Endothelial cell of umbilical vein (primary cell): Measurements from ENCODE around the gene DUOX2. TPM values are rescaled to one million over a fixed set of nuclear protein-coding genes. Genes with fewer than 3 reads are reported as not detected.

Experiments used
- BruUV-seq: library from RNA; stranded (reverse); fragments of 400-500 nt; replicated peaks from 2 replicates; lab custom pipeline; 2021; lab: Mats Ljungman, UMichigan
- CTCF ChIA-PET: fragments of 300-600, 350-600 bp; sonication (Branson Sonifier 250); formaldehyde crosslinking; loops from one replicate; lab custom pipeline; 2021; ENCODE audit warnings: antibody characterized with exemption, inconsistent platforms; lab: Charles Lee
- POLR2A ChIA-PET: fragments of 300-600, 350-600 bp; sonication (Branson Sonifier 250); formaldehyde crosslinking; loops from one replicate; lab custom pipeline; 2021; ENCODE audit warnings: antibody characterized with exemption, inconsistent platforms; lab: Charles Lee
- DNase-seq: peaks from one replicate; pipeline ENCODE4 v3.0.0-alpha.2; 2011; ENCODE audit warnings: low read depth, low spot score
- FAIRE-seq: peaks from 2 replicates; lab custom pipeline; 2011; peaks lifted over from hg19 to GRCh38; lab: Jason Lieb, UNC
- H2AFZ ChIP-seq: 2 replicates; pipeline ENCODE4 v1.6.0; 2012; ENCODE audit warnings: low read depth, low read length, control low read depth, inconsistent platforms
- H3K27ac ChIP-seq: 2 replicates; pipeline ENCODE4 v1.5.1; 2011; ENCODE audit warnings: low read depth, mild to moderate bottlenecking, control low read depth, low read length, moderate library complexity; ENCODE audit not compliant: insufficient read depth
- H3K27me3 ChIP-seq, 2 experiments: 2 replicates each; pipeline versions ENCODE4 v1.6.0 to v1.6.1; 2011; ENCODE audit warnings: low read length in 2 of 2, mixed read lengths in 1 of 2; ENCODE audit not compliant: control insufficient read depth in 2 of 2, insufficient read depth in 2 of 2
- H3K36me3 ChIP-seq, 2 experiments: 2 replicates in 1 of 2; 3 replicates in 1 of 2; pipeline ENCODE4 v1.5.1; 2011; ENCODE audit warnings: low read length in 2 of 2, mild to moderate bottlenecking in 1 of 2, moderate library complexity in 1 of 2; ENCODE audit not compliant: control insufficient read depth in 2 of 2, insufficient read depth in 2 of 2; ENCODE audit errors: extremely low read depth in 1 of 2
- H3K4me1 ChIP-seq: 3 replicates; pipeline ENCODE4 v1.5.1; 2011; ENCODE audit warnings: mild to moderate bottlenecking, low read length; ENCODE audit not compliant: control insufficient read depth, insufficient read depth; ENCODE audit errors: extremely low read depth
- H3K4me2 ChIP-seq: 2 replicates; pipeline ENCODE4 v1.6.1; 2011; ENCODE audit warnings: low read length, control low read depth, mixed read lengths; ENCODE audit not compliant: insufficient read depth
- H3K4me3 ChIP-seq, 3 experiments: fragments of 200-600 bp in 1 of 3; sonication (generic), shearing (Covaris generic) in 1 of 3; replicated peaks in 1 of 3; 2 replicates each; pipeline ENCODE4 v1.5.1; 2011 to 2016; ENCODE audit warnings: control low read depth in 3 of 3, low read length in 3 of 3, mild to moderate bottlenecking in 2 of 3, inconsistent platforms in 1 of 3, low read depth in 1 of 3, moderate library complexity in 1 of 3; ENCODE audit not compliant: insufficient read depth in 1 of 3
- H3K79me2 ChIP-seq: 2 replicates; pipeline ENCODE4 v1.6.0; 2012; ENCODE audit warnings: low read length, inconsistent platforms; ENCODE audit not compliant: control insufficient read depth, insufficient read depth
- H3K9ac ChIP-seq: replicated peaks from 2 replicates; pipeline ENCODE3; 2011; ENCODE audit warnings: low read length, control low read depth; ENCODE audit not compliant: insufficient read depth; ENCODE audit errors: extremely low read depth
- H3K9me1 ChIP-seq: replicated peaks from 3 replicates; pipeline ENCODE4 v1.6.0; 2011; ENCODE audit warnings: mild to moderate bottlenecking, low read length; ENCODE audit not compliant: control insufficient read depth, insufficient read depth; ENCODE audit errors: extremely low read depth
- H3K9me3 ChIP-seq: replicated peaks from 2 replicates; pipeline ENCODE4 v1.5.1; 2012; ENCODE audit warnings: low read length, inconsistent platforms; ENCODE audit not compliant: control insufficient read depth, insufficient read depth
- H4K20me1 ChIP-seq: replicated peaks from 2 replicates; pipeline ENCODE3; 2011; ENCODE audit warnings: mild to moderate bottlenecking, low read length; ENCODE audit not compliant: control insufficient read depth, insufficient read depth; ENCODE audit errors: extremely low read depth
- CTCF ChIP-seq, 2 donors: IDR thresholded peaks; 1 replicate in 1 of 2; 2 replicates in 1 of 2; pipeline ENCODE4 v1.5.1; 2011; ENCODE audit warnings: low read length in 2 of 2, mild to moderate bottlenecking in 2 of 2, moderate library complexity in 2 of 2, control low read depth in 1 of 2, inconsistent platforms in 1 of 2, low read depth in 1 of 2; ENCODE audit not compliant: insufficient read depth in 1 of 2; ENCODE audit errors: extremely low read depth in 1 of 2
- EZH2 ChIP-seq: IDR thresholded peaks from 2 replicates; pipeline ENCODE4 v1.6.1; 2012; ENCODE audit warnings: borderline replicate concordance, low read depth, mild to moderate bottlenecking, moderate library complexity, low read length, inconsistent platforms; ENCODE audit not compliant: severe bottlenecking
- FOS ChIP-seq: IDR thresholded peaks from 2 replicates; pipeline ENCODE4 v1.6.1; 2011; ENCODE audit warnings: mild to moderate bottlenecking, low read length, moderate library complexity, borderline replicate concordance; ENCODE audit not compliant: insufficient read depth
- GATA2 ChIP-seq: IDR thresholded peaks from 2 replicates; pipeline ENCODE4 v1.7.0; 2011; ENCODE audit warnings: low read depth, mild to moderate bottlenecking, moderate library complexity, mixed read lengths, low read length; ENCODE audit not compliant: insufficient read length, insufficient read depth
- JUN ChIP-seq: IDR thresholded peaks from 2 replicates; pipeline ENCODE4 v1.6.1; 2011; ENCODE audit warnings: borderline replicate concordance, low read depth; ENCODE audit not compliant: insufficient read length, insufficient read depth
- MAX ChIP-seq: IDR thresholded peaks from 2 replicates; pipeline ENCODE4 v1.6.1; 2011; ENCODE audit not compliant: insufficient read depth, insufficient read length
- MYC ChIP-seq: IDR thresholded peaks from one replicate; pipeline ENCODE4 v1.6.1; 2011; ENCODE audit warnings: mild to moderate bottlenecking, low read depth, low read length
- POLR2A ChIP-seq: IDR thresholded peaks from 2 replicates; pipeline ENCODE4 v1.6.1; 2012; ENCODE audit warnings: low read depth, mild to moderate bottlenecking, control low read depth, low read length
- POLR2AphosphoS5 ChIP-seq: IDR thresholded peaks from 2 replicates; pipeline ENCODE4 v1.6.1; 2012; ENCODE audit warnings: low read depth, mild to moderate bottlenecking, control low read depth, low read length, moderate library complexity; ENCODE audit not compliant: insufficient read depth
- dilution Hi-C: fragments of 300-500 bp; cut with MboI; formaldehyde crosslinking; loops from one replicate; pipeline ENCODE4 v1.15.0; 2019; ENCODE audit warnings: low sequenced_read_pairs; ENCODE audit not compliant: extremely low pct_ligation_motif_present
- intact Hi-C: fragments of 100-400 bp; cut with micrococcal nuclease; formaldehyde crosslinking; loops from one replicate; pipeline ENCODE4 v1.10.0; 2022
- polyA plus RNA-seq, 4 experiments: library from polyadenylated mRNA; depleted of rRNA in 3 of 4; stranded (reverse) in 3 of 4; unstranded in 1 of 4; fragments of >200 nt; gene quantifications; 2 replicates each; pipeline versions ENCODE4 v1.2.1 to v1.2.3, GENCODE V29; 2011 to 2012; ENCODE audit warnings: missing spikeins in 1 of 4
- total RNA-seq: library from RNA; stranded (reverse); gene quantifications from 2 replicates; pipeline ENCODE4 v1.2.3, GENCODE V29; 2021

The DUOX2 gene
- total and polyA plus RNA-seq, 2 donors (not counting 3 experiments of a cell fraction or from before 2014, with no cell fraction given) = 0.01 TPM; not detected in 1

GRCh38 chr15:45106002-45106790 is 7.8 kb downstream of the DUOX2 start:
- H2AFZ ChIP-seq = no peak overlapping the region
- H4K20me1 ChIP-seq = no peaks in the 10 kb centered on the region
- no TSS peak for BruUV-seq
- no peaks in the 10 kb centered on the region for H3K9me1 ChIP-seq
- H3K9ac ChIP-seq = no peak overlapping the region
- no peaks in the 10 kb centered on the region for H3K4me1 ChIP-seq
- DNase-seq (no peak), FAIRE-seq (no peak)
- H3K79me2 ChIP-seq = no peaks in the 10 kb centered on the region
- H3K4me3 ChIP-seq = no peak overlapping the region
- CTCF ChIA-PET = interaction anchor here (1.1 to 2.7 kb wide), 3 partner anchors 12 to 17 kb away, joined by 3 to 18 read pairs (median 4); no protein-coding TSS in a partner anchor
- no peak for TF ChIP-seq JUN
- no peak for TF ChIP-seq CTCF (IDR thresholded peaks at IDR 0.05; ENCODE audit: extremely low read depth in 1 of 2, insufficient read depth in 1 of 2, low read depth in 1 of 2, low read length in 2 of 2)
- no peak for TF ChIP-seq FOS
- TF ChIP-seq MYC = no peak
- TF ChIP-seq MAX = no peak
- no peak for TF ChIP-seq EZH2
- TF ChIP-seq GATA2 = no peak
- no peak for TF ChIP-seq POLR2AphosphoS5
- TF ChIP-seq POLR2A = no peak
- no peak overlapping the region for H3K27ac ChIP-seq
- no peak overlapping the region for H3K4me2 ChIP-seq
- intact Hi-C loops = no loop called here
- peaks cover 17 to 32% of the 10 kb centered on the region in 2 experiments for H3K27me3 ChIP-seq
- H3K36me3 ChIP-seq = no peaks in the 10 kb centered on the region
- POLR2A ChIA-PET = no interaction called here
- dilution Hi-C loops = no loop called here
- H3K9me3 ChIP-seq = no peaks in the 10 kb centered on the region
